Erythroblast (primary cell): ENCODE data around the gene TXNDC5.

ENCODE experiments used
- GATA1 ChIP-seq: IDR thresholded peaks from 2 replicates; pipeline ENCODE4 v1.6.1; 2011; ENCODE audit warnings: low read depth, mild to moderate bottlenecking, control low read depth, low read length, moderate library complexity
- POLR2A ChIP-seq: IDR thresholded peaks from 2 replicates; pipeline ENCODE4 v1.6.1; 2011; ENCODE audit warnings: mild to moderate bottlenecking, low read length

GRCh38 chr6:7879980-7880717 lies 30.4 kb downstream of the TXNDC5 start:
- no peak for TF ChIP-seq POLR2A
- no peak for TF ChIP-seq GATA1
